Ishikawa (cell line): ENCODE results near the gene CPPED1.

Experiments
- EGR1 ChIP-seq: IDR thresholded peaks from 2 replicates; pipeline ENCODE4 v1.6.1; 2012
- TAF1 ChIP-seq: IDR thresholded peaks from 2 replicates; pipeline ENCODE4 v1.6.1; 2012; ENCODE audit warnings: low read depth, mild to moderate bottlenecking
- YY1 ChIP-seq: IDR thresholded peaks from 2 replicates; pipeline ENCODE4 v1.6.1; 2012; ENCODE audit warnings: low read depth

DNA sequence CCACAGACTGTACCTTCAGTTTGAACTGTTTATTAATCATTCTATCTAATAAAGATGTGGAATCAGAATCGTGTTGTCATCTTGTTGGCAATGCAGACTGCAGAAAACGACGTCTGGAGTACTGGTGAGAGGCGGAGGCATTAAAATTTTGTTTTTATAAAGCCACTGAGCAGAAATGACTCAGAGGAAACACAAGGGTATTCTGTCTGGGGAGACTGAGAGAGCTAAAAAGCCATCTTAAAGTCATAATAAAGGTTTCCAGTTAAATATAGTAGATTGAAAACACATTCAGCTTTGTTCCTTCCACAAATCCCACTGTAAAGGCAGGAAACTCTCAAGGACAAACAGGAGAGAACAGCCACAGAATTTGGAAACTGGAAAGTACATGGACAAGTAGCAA is 74.2 kb downstream of the CPPED1 start:
- TF ChIP-seq YY1 (no peak), EGR1 (no peak), TAF1 (no peak)
